Left ventricle myocardium inferior (tissue), 1 donor: ENCODE measurements around the gene RMI2. TPM values are rescaled to one million over a fixed set of nuclear protein-coding genes. Genes with fewer than 3 reads are reported as not detected.

Source experiments
- DNase-seq: peaks from one replicate; pipeline ENCODE4 v3.0.0-alpha.2; 2020
- H3K27ac ChIP-seq: fragments of 200-600 bp; replicated peaks from 2 replicates; pipeline ENCODE4 v1.8.0; 2021
- H3K27me3 ChIP-seq: fragments of 200-600 bp; 2 replicates; pipeline ENCODE4 v1.8.0; 2021; ENCODE audit warnings: low read depth
- H3K36me3 ChIP-seq: fragments of 200-600 bp; 2 replicates; pipeline ENCODE4 v1.8.0; 2021
- H3K4me1 ChIP-seq: fragments of 200-600 bp; 2 replicates; pipeline ENCODE4 v1.8.0; 2021
- H3K4me3 ChIP-seq: fragments of 200-600 bp; 2 replicates; pipeline ENCODE4 v1.8.0; 2021; ENCODE audit warnings: mild to moderate bottlenecking, moderate library complexity
- H3K9me3 ChIP-seq: fragments of 200-600 bp; replicated peaks from 2 replicates; pipeline ENCODE4 v1.8.0; 2021
- intact Hi-C: fragments of 100-400 bp; cut with micrococcal nuclease; formaldehyde crosslinking; loops from one replicate; pipeline ENCODE4 v1.11.0; 2022
- long read RNA-seq: library from polyadenylated mRNA; unstranded; transcript quantifications from one replicate; pipeline ENCODE4 v2.0.0, GENCODE V29; 2021
- total RNA-seq: library from RNA; stranded (reverse); fragmentation: NEBNext Ultra II Directional; extraction: Animal tissue kit (Norgen Biotek cat#: 25700); gene quantifications from one replicate; pipeline ENCODE4 v1.2.1, GENCODE V29; 2021
- TF ChIP-seq, protein P1 (sequence below): fragments of 200-600 bp; IDR thresholded peaks from 2 replicates; pipeline ENCODE4 v1.8.0; 2021; ENCODE audit warnings: antibody characterized with exemption, mild to moderate bottlenecking, borderline replicate concordance
- donor health status: DM: no; HTN: yes; CAD: no; lungs with severe emphysema.

RMI2 gene
- total RNA-seq = 0.60 TPM
- long read RNA-seq = 0 reads

DNA sequence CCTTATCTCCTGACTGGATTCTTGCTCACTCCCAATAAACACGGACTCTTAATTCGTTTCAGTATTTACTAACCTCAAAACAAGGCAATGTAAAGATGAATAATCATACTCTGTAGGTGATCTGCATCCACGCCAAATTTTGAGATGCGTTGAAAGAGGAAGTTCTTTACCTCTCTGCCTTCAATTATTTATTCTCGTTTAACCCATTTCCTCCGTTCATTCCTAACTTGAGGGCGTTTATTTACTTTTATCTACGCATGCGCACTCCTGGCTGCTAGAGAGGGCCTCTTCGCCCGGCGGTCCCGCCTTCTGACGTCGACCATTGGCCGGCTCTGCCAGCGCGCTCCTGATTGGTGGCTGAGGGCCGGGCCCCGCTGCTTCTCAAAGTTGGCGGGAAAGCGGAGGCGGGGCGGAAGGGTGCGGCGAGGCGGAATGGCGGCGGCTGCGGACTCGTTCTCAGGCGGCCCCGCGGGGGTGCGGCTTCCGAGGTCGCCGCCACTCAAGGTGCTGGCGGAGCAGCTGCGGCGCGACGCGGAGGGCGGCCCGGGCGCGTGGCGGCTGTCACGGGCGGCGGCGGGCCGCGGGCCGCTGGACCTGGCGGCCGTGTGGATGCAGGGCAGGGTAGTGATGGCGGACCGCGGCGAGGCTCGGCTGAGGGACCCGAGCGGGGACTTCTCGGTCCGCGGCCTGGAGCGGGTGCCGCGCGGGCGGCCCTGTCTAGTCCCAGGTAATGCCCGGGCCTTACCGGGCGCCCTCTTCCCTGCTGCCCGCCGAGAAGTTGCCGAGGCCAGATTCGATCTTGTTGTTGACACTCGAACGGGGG lies at the start of gene RMI2:
Gene RMI2, plus strand, starts transcription at position 420 of the 823 bp plus-strand sequence. Its CDS starts 13 bp downstream, at position 433.
- intact Hi-C loops = no loop called here
- peak within 1 kb of the TSS; percentile 17 for H3K27ac ChIP-seq
- DNase-seq = peak; percentile 96

DNA sequence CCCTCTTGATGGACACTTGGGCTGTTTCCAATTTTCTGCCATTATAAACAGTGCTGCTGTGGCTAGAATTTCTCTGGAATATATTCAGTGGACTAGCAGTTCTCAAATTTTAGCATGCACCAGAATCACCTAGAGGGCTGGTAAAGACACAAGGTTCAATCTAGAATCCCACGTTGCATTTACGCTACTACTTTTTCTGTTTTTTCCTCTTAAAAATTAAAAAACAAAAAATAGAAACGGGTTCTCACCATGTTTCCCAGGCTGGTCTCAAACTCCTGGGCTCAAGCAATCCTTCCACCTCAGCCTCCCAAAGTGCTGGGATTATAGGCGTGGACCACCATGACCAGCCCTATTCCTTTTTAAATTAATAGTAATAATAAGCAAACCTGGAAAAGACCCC lies 49.6 kb upstream of the RMI2 start:
- H3K27ac ChIP-seq = no peak overlapping the region
- peaks cover 16% of the 10 kb centered on the region for H3K4me1 ChIP-seq
- TF ChIP-seq, protein P1, sequence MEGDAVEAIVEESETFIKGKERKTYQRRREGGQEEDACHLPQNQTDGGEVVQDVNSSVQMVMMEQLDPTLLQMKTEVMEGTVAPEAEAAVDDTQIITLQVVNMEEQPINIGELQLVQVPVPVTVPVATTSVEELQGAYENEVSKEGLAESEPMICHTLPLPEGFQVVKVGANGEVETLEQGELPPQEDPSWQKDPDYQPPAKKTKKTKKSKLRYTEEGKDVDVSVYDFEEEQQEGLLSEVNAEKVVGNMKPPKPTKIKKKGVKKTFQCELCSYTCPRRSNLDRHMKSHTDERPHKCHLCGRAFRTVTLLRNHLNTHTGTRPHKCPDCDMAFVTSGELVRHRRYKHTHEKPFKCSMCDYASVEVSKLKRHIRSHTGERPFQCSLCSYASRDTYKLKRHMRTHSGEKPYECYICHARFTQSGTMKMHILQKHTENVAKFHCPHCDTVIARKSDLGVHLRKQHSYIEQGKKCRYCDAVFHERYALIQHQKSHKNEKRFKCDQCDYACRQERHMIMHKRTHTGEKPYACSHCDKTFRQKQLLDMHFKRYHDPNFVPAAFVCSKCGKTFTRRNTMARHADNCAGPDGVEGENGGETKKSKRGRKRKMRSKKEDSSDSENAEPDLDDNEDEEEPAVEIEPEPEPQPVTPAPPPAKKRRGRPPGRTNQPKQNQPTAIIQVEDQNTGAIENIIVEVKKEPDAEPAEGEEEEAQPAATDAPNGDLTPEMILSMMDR = no peak
- no peaks in the 10 kb centered on the region for H3K36me3 ChIP-seq
- no peaks in the 10 kb centered on the region for H3K27me3 ChIP-seq
- DNase-seq = no peak
- intact Hi-C loops = no loop called here
- H3K9me3 ChIP-seq = no peaks in the 10 kb centered on the region
- H3K4me3 ChIP-seq = no peak overlapping the region

More for the DNA sequence above, at the start of gene RMI2:
- Histone ChIP-seq H3K4me1 (peaks cover 24% of the 10 kb centered on the region), H3K27me3 (no peaks in the 10 kb centered on the region), H3K36me3 (no peaks in the 10 kb centered on the region), H3K9me3 (no peaks in the 10 kb centered on the region), H3K4me3 (peak within 1 kb of the TSS; percentile 70)
- TF ChIP-seq, protein P1 = no peak

DNA sequence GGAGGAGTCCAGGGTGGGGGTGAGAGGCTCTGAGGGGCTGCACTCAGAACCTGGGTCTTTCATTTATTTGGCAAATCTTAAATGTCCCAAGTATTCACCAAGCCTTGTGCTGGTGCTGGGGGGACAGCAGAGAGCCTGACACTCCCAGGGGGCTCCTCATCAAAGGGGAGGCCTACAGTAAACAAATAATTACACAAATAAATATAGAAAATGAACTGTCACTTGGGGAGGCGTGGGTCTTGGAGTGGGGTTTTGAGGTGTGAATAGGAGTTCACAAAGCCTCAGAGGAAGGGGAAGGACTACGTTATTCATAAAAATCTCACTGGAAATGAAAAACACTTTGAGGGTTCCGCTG lies 48.9 kb upstream of the RMI2 start:
- intact Hi-C loops = no loop called here
- DNase-seq = no peak
- peaks cover 16% of the 10 kb centered on the region for H3K4me1 ChIP-seq
- no peak overlapping the region for H3K27ac ChIP-seq
- H3K4me3 ChIP-seq = no peak overlapping the region
- H3K9me3 ChIP-seq = no peaks in the 10 kb centered on the region
- TF ChIP-seq, protein P1 = no peak
- no peaks in the 10 kb centered on the region for H3K27me3 ChIP-seq
- no peaks in the 10 kb centered on the region for H3K36me3 ChIP-seq

DNA sequence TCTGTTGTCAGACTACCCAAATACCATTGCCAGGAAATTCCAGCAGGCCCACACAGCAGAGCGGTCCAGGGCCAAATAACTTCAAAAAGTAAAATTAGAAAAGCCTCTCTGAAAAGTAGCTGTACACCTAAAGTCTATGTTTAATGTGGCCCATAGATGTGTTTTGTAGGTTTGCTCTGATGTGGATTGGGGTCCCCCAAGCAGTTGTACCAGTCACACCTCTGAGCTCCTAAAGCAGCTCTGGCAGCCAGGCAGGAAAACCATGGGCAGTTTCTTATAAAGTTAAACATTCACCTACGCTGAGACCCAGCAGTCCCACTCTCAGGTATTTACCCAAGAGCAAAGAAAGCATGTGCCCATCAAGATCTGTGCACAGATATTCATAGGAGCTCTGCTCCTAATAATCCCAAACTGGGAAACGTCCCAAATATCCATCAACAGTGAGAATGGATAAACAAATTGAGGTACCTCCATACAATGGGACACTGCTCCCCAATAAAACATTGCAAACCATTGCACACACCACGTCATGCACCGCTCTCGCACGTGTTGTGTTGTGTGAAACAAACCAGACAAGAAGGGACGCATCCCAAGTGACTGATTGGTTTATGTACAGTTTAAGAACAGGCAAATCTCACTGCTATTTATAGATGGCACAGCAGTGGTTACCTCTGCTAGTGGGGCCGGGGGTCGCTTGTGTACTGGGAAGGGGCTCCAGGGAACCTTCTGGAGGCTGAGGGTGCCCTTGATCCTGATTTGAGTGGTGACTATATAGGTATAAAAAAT lies 48.4 kb upstream of the RMI2 start:
- Histone ChIP-seq H3K4me3 (peak overlapping the region; percentile 47), H3K27me3 (no peaks in the 10 kb centered on the region), H3K27ac (peak overlapping the region; percentile 80), H3K4me1 (peaks cover 16% of the 10 kb centered on the region), H3K9me3 (no peaks in the 10 kb centered on the region), H3K36me3 (no peaks in the 10 kb centered on the region)
- intact Hi-C loops = no loop called here
- TF ChIP-seq, protein P1 = no peak
- DNase-seq = no peak

DNA sequence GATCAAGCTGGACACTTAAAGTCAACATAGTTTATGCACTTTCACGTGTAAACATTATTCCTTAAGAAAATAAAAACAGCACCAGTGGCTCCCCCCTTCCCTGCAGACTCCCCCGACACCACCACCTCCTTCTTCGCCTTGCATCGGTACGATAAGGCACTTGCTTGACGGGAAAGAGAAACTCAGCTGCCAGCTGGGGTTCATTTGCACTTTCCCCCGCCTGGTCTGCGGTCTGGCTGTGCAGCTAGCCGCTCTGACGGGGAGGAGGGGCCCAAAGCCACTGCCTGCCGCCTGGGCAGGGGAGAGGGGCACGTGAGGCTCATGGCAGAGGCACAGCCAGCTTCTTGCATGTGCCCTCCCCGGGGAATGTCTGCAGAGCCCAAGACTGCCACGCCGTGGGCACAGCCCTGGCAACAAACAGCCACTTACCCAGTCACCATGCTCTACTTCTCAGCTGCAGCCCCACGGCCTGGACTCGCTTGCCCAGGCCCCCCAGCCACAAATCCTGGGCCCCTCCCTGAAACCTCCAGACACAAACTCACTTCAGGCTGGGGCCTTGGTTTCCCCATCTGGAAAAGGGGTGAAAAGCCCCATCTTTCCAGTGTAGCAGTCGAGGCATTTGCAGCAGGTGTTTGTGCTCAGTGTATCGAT lies 47.6 kb upstream of the RMI2 start:
- H3K36me3 ChIP-seq = no peaks in the 10 kb centered on the region
- peak overlapping the region; percentile 80 for H3K27ac ChIP-seq
- intact Hi-C loops = no loop called here
- no peaks in the 10 kb centered on the region for H3K27me3 ChIP-seq
- TF ChIP-seq, protein P1 = peak; percentile 41
- H3K4me1 ChIP-seq = peaks cover 16% of the 10 kb centered on the region
- H3K9me3 ChIP-seq = no peaks in the 10 kb centered on the region
- peak; percentile 77 for DNase-seq
- H3K4me3 ChIP-seq = peak overlapping the region; percentile 47
